Endothelial cell (in vitro differentiated cells): Measurements from ENCODE around the gene GDF9. TPM values are rescaled to one million over a fixed set of nuclear protein-coding genes. Genes with fewer than 3 reads are reported as not detected.
A peak's percentile ranks its signal among the peaks of the same experiment; 100 is the strongest.

Experiments
- DNase-seq: peaks from one replicate; pipeline ENCODE4 v3.0.0; 2021; ENCODE audit warnings: low spot score
- H3K27ac Mint-ChIP-seq: one replicate; pipeline ENCODE4 v1.8.0; 2021; ENCODE audit warnings: mixed read lengths, inconsistent platforms; ENCODE audit not compliant: unreplicated experiment
- H3K27me3 Mint-ChIP-seq: one replicate; pipeline ENCODE4 v1.8.0; 2021; ENCODE audit warnings: mild to moderate bottlenecking, moderate library complexity, mixed read lengths, inconsistent platforms; ENCODE audit not compliant: unreplicated experiment
- H3K36me3 Mint-ChIP-seq: one replicate; pipeline ENCODE4 v1.8.0; 2021; ENCODE audit warnings: mild to moderate bottlenecking, low read depth, mixed read lengths, inconsistent platforms; ENCODE audit not compliant: unreplicated experiment
- H3K4me1 Mint-ChIP-seq: one replicate; pipeline ENCODE4 v1.8.0; 2021; ENCODE audit warnings: mild to moderate bottlenecking, mixed read lengths, inconsistent platforms; ENCODE audit not compliant: unreplicated experiment
- H3K4me3 Mint-ChIP-seq: one replicate; pipeline ENCODE4 v1.8.0; 2021; ENCODE audit warnings: mild to moderate bottlenecking, mixed read lengths, inconsistent platforms; ENCODE audit not compliant: unreplicated experiment
- H3K9me3 Mint-ChIP-seq: one replicate; pipeline ENCODE4 v1.8.0; 2021; ENCODE audit warnings: mixed read lengths, inconsistent platforms; ENCODE audit not compliant: unreplicated experiment
- CTCF ChIP-seq: fragments of 200-600 bp; sonication (generic); IDR thresholded peaks from one replicate; pipeline ENCODE4 v1.5.0; 2021; ENCODE audit warnings: antibody characterized with exemption; ENCODE audit not compliant: unreplicated experiment
- total RNA-seq: library from RNA; stranded (reverse); fragmentation: NEBNext Ultra II Directional; extraction: Animal tissue kit (Norgen Biotek cat#: 25700); gene quantifications from one replicate; pipeline ENCODE4 v1.2.1, GENCODE V29; 2021; ENCODE audit not compliant: unreplicated experiment

Gene GDF9
- total RNA-seq, 1 donor from 2014 or later = 0.33 TPM

DNA sequence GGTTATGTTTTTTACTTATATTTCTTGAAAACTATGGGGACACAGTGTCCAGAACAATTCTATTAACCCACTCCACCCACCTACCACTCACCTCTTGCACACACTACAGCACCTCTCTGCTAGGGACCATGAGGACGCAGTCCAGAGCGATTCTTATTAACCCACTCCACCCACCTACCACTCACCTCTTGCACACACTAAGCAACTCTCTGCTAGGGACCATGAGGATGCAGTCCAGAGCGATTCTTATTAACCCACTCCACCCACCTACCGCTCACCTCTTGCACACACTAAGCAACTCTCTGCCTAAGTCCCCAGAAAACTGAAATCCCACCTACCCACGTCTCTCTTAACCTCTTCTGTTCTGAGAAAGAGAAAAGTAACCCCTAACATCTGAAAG, 33.7 kb downstream of the GDF9 start:
- peaks cover 14% of the 10 kb centered on the region for H3K4me1 Mint-ChIP-seq
- H3K9me3 Mint-ChIP-seq = no peaks in the 10 kb centered on the region
- no peak overlapping the region for H3K4me3 Mint-ChIP-seq
- DNase-seq = no peak
- no peak overlapping the region for H3K27ac Mint-ChIP-seq
- H3K27me3 Mint-ChIP-seq = peaks cover 6% of the 10 kb centered on the region
- TF ChIP-seq CTCF = no peak
- peaks cover 5% of the 10 kb centered on the region for H3K36me3 Mint-ChIP-seq

DNA sequence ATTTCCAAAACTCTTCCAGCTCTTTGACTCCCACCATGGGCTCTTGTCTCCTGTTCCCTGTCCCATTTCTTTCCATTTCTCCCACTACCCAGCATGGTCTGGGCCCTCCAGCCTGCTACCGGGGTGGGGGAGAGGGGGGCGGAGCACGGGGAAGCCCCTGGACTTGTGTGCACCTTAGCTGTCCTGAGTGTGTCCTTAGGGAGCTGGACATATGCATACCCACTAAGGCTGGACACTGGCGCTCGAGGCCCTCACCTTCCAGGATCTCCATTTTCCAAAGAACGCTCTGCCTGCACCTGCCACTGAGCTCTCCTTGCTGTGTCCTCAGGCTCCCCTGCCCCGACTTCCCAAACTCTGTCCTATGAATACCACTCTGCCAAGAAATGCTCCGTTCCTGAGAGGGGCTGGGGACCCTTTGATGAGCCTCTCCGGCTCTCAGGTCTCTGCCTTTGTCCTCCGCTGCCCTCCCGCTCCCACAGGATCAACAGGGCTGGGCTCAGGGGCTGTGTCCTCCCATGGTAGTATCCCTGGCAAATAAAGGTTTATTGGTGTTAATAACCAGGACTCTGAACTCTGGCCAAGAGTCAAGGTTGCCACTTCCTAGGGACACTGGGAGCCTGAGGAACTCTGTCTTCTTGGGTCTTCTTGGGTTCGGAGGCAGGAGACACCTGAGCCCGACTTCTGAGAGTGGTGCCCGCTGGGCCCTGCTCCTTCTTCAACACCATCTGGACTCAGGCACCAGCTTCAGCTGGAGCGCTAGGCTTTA, 35.0 kb downstream of the GDF9 start:
- H3K36me3 Mint-ChIP-seq = peaks cover 5% of the 10 kb centered on the region
- peaks cover 21% of the 10 kb centered on the region for H3K4me1 Mint-ChIP-seq
- peak overlapping the region; percentile 88 for H3K4me3 Mint-ChIP-seq
- no peak for TF ChIP-seq CTCF
- DNase-seq = no peak
- no peaks in the 10 kb centered on the region for H3K9me3 Mint-ChIP-seq
- H3K27ac Mint-ChIP-seq = peak overlapping the region; percentile 37
- H3K27me3 Mint-ChIP-seq = peaks cover 13% of the 10 kb centered on the region

DNA sequence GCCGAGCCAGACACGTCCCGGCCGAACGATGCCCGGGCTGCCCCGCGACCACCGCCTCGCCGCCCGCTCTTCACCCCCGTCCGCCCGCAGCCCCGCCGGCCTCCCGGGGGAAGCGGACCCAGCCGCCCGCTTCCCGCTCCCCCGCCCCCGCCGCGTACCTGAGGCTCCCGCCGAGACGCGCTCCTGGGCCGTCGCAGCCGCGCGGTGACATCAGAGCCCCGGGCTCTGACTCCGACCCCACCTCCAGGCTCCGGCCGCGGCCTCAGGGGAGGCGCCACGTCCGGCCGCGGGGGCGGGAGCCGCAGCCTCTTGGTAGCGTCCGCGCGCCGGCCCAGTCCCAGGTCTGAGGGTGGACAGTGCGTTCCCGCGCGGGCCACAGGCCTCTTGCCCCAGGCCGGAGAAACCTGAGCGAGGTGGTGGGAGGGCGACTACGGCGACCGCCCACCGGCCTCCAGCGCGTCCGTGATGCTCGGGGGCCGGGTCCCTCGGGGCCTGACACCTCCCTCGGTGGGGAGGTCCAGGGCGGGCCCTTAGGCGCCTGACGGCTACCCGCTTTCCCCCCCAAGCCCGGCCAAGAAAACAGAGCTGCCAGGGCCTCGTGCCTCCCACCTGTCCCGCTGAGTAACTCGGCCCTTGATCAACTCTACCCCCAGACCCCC, 35.7 kb downstream of the GDF9 start, which contains the start of gene SHROOM1:
SHROOM1 (minus strand) TSS at position 212 of the 659 bp plus-strand sequence. CDS start 4,507 bp downstream, outside the sequence.
- peaks cover 5% of the 10 kb centered on the region for H3K36me3 Mint-ChIP-seq

GRCh38 chr5:132829742-132830435, 36.4 kb downstream of the GDF9 start:
- no peaks in the 10 kb centered on the region for H3K9me3 Mint-ChIP-seq
- peaks cover 16% of the 10 kb centered on the region for H3K27me3 Mint-ChIP-seq
- DNase-seq = peak; percentile 79
- peak; percentile 65 for TF ChIP-seq CTCF
- peak overlapping the region; percentile 81 for H3K4me3 Mint-ChIP-seq
- peaks cover 19% of the 10 kb centered on the region for H3K4me1 Mint-ChIP-seq
- H3K36me3 Mint-ChIP-seq = peaks cover 5% of the 10 kb centered on the region
- no peak overlapping the region for H3K27ac Mint-ChIP-seq

More for the DNA sequence above, 35.7 kb downstream of the GDF9 start, which contains the start of gene SHROOM1:
- H3K27ac Mint-ChIP-seq = peak within 1 kb of the TSS; percentile 37
- H3K4me1 Mint-ChIP-seq = peaks cover 19% of the 10 kb centered on the region
- peak within 1 kb of the TSS; percentile 88 for H3K4me3 Mint-ChIP-seq
- no peaks in the 10 kb centered on the region for H3K9me3 Mint-ChIP-seq
- DNase-seq = no peak
- H3K27me3 Mint-ChIP-seq = peaks cover 13% of the 10 kb centered on the region
- TF ChIP-seq CTCF = no peak
